ENCODE results near the gene IL2. TPM values are rescaled to one million over a fixed set of nuclear protein-coding genes. Genes with fewer than 3 reads are reported as not detected.

Gene IL2
- total and polyA plus RNA-seq, 3 donors from 2014 or later, result not detected

GRCh38 chr4:122483481-122483880 lies 27.0 kb upstream of the IL2 start:
- H3K4me1 ChIP-seq, result no peaks in the 10 kb centered on the region

GRCh38 chr4:122481766-122482405 lies 25.4 kb upstream of the IL2 start:
- Histone ChIP-seq H3K9me3 (no peaks in the 10 kb centered on the region), H3K4me1 (no peaks in the 10 kb centered on the region), H3K4me3 (no peak overlapping the region), H3K27me3 (no peaks in the 10 kb centered on the region), H3K27ac (no peak overlapping the region), H3K36me3 (ENCODE audit: low read depth, missing control alignments) (no peaks in the 10 kb centered on the region)
- intact Hi-C loops (cut with DNase I; ENCODE audit: low total_unique reads), result no loop called here
- no peak for DNase-seq
- TF ChIP-seq POLR2A (IDR thresholded peaks at IDR 0.05) (no peak), CTCF (IDR thresholded peaks at IDR 0.05) (no peak)
- WGBS, 2 donors, result 75 to 91% methylated on average over 4 of the region's 4 CpGs

More at GRCh38 chr4:122483481-122483880, 27.0 kb upstream of the IL2 start:
- H3K27me3 ChIP-seq, result no peaks in the 10 kb centered on the region
- H3K4me3 ChIP-seq, result no peak overlapping the region
- H3K27ac ChIP-seq, result no peak overlapping the region
- 68 to 73% methylated on average over 4 of the region's 4 CpGs for WGBS, 2 donors
- no peaks in the 10 kb centered on the region for H3K36me3 ChIP-seq (ENCODE audit: low read depth, missing control alignments)
- intact Hi-C loops (cut with DNase I; ENCODE audit: low total_unique reads), result no loop called here
- no peak for DNase-seq
- H3K9me3 ChIP-seq, result no peaks in the 10 kb centered on the region
- no peak for TF ChIP-seq POLR2A (IDR thresholded peaks at IDR 0.05)
- TF ChIP-seq CTCF (IDR thresholded peaks at IDR 0.05), result no peak

GRCh38 chr4:122480655-122481487 lies 24.3 kb upstream of the IL2 start:
- H3K4me1 ChIP-seq, result no peaks in the 10 kb centered on the region
- no peak for DNase-seq
- TF ChIP-seq CTCF (IDR thresholded peaks at IDR 0.05), result no peak
- TF ChIP-seq POLR2A (IDR thresholded peaks at IDR 0.05), result no peak

GRCh38 chr4:122479935-122480416 lies 23.5 kb upstream of the IL2 start:
- H3K27ac ChIP-seq, result no peak overlapping the region
- H3K36me3 ChIP-seq (ENCODE audit: low read depth, missing control alignments), result no peaks in the 10 kb centered on the region
- WGBS, 2 donors, result 42 to 52% methylated on average over 5 of the region's 5 CpGs
- TF ChIP-seq POLR2A (IDR thresholded peaks at IDR 0.05), result no peak
- TF ChIP-seq CTCF (IDR thresholded peaks at IDR 0.05), result no peak
- no peak overlapping the region for H3K4me3 ChIP-seq
- no peaks in the 10 kb centered on the region for H3K9me3 ChIP-seq
- H3K27me3 ChIP-seq, result no peaks in the 10 kb centered on the region
- intact Hi-C loops (cut with DNase I; ENCODE audit: low total_unique reads), result no loop called here
- no peak for DNase-seq
- no peaks in the 10 kb centered on the region for H3K4me1 ChIP-seq

More at GRCh38 chr4:122480655-122481487, 24.3 kb upstream of the IL2 start:
- Histone ChIP-seq H3K27me3 (no peaks in the 10 kb centered on the region), H3K4me3 (no peak overlapping the region), H3K36me3 (ENCODE audit: low read depth, missing control alignments) (no peaks in the 10 kb centered on the region), H3K27ac (no peak overlapping the region), H3K9me3 (no peaks in the 10 kb centered on the region)
- intact Hi-C loops (cut with DNase I; ENCODE audit: low total_unique reads), result no loop called here
- WGBS, 2 donors, result 85 to 89% methylated on average over 1 of the region's 1 CpG
